Measurements from ENCODE around the gene ATP10A. TPM values are rescaled to one million over a fixed set of nuclear protein-coding genes. Genes with fewer than 3 reads are reported as not detected.

ATP10A gene
- total RNA-seq, 1 donor from 2014 or later, result 71.9 TPM

DNA sequence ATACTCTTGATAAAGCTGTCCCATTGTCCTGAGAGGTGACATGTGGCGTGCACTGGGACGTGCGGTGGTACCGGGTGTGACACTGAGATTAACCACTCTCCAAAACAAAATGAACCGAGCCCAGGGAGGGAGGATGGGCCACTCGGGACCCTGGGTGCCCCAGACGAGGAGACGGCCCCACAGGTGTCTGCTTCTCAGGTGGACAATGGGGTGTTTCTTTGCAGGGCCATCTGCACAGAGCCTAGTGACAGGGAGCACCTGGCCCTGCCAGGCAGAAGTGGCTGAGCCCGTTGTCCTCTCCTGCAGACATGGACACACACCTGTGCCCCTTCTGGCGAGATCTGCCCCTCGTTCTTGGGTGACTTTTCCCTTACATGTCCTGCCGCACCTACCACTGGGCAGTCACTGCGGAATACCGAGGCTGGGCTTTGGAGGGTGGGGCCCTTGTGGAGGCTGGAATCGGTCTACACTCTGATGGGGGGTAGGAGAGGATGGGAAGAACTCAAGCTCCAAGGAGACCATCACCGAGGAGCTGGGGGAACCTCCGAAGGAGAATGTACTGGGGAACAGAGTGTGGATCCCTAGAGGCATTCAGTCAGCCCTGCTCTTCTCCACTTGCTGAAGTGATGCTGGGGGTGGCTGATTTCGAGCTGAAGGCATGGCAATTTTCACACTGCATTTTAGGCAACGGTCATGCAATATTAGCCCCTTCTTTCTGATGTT is 153.5 kb downstream of the ATP10A start:
- H3K9me3 Mint-ChIP-seq (ENCODE audit: unreplicated experiment), result no peaks in the 10 kb centered on the region
- no peak overlapping the region for H3K27ac Mint-ChIP-seq (ENCODE audit: unreplicated experiment)
- DNase-seq (ENCODE audit: extremely low spot score, unreplicated experiment), result no peak
- no peak for TF ChIP-seq CTCF (IDR thresholded peaks at IDR 0.05)
- peaks cover 3% of the 10 kb centered on the region for H3K4me1 Mint-ChIP-seq (ENCODE audit: unreplicated experiment)
- H3K27me3 Mint-ChIP-seq (ENCODE audit: unreplicated experiment), result no peaks in the 10 kb centered on the region
- H3K36me3 Mint-ChIP-seq (ENCODE audit: unreplicated experiment), result peaks cover 44% of the 10 kb centered on the region
- H3K4me3 Mint-ChIP-seq (ENCODE audit: unreplicated experiment), result no peak overlapping the region

GRCh38 chr15:25708391-25708790 is 154.7 kb downstream of the ATP10A start:
- peaks cover 3% of the 10 kb centered on the region for H3K4me1 Mint-ChIP-seq (ENCODE audit: unreplicated experiment)
- H3K36me3 Mint-ChIP-seq (ENCODE audit: unreplicated experiment), result peaks cover 37% of the 10 kb centered on the region
- H3K27ac Mint-ChIP-seq (ENCODE audit: unreplicated experiment), result no peak overlapping the region
- no peak overlapping the region for H3K4me3 Mint-ChIP-seq (ENCODE audit: unreplicated experiment)
- H3K27me3 Mint-ChIP-seq (ENCODE audit: unreplicated experiment), result no peaks in the 10 kb centered on the region
- no peak for TF ChIP-seq CTCF (IDR thresholded peaks at IDR 0.05)
- no peaks in the 10 kb centered on the region for H3K9me3 Mint-ChIP-seq (ENCODE audit: unreplicated experiment)
- no peak for DNase-seq (ENCODE audit: extremely low spot score, unreplicated experiment)

- no peaks in the 10 kb centered on the region for H3K27me3 Mint-ChIP-seq (ENCODE audit: unreplicated experiment)
- H3K27ac Mint-ChIP-seq (ENCODE audit: unreplicated experiment), result no peak overlapping the region
- TF ChIP-seq CTCF (IDR thresholded peaks at IDR 0.05), result no peak
- no peak overlapping the region for H3K4me3 Mint-ChIP-seq (ENCODE audit: unreplicated experiment)
- DNase-seq (ENCODE audit: extremely low spot score, unreplicated experiment), result no peak
- peaks cover 3% of the 10 kb centered on the region for H3K4me1 Mint-ChIP-seq (ENCODE audit: unreplicated experiment)
- peaks cover 36% of the 10 kb centered on the region for H3K36me3 Mint-ChIP-seq (ENCODE audit: unreplicated experiment)
- no peaks in the 10 kb centered on the region for H3K9me3 Mint-ChIP-seq (ENCODE audit: unreplicated experiment)
Observed at GRCh38 chr15:25707656-25708365, 155.3 kb downstream of the ATP10A start.

GRCh38 chr15:25706176-25706955 is 156.8 kb downstream of the ATP10A start:
- DNase-seq (ENCODE audit: extremely low spot score, unreplicated experiment), result no peak
- no peak for TF ChIP-seq CTCF (IDR thresholded peaks at IDR 0.05)
- Mint-ChIP-seq H3K36me3 (ENCODE audit: unreplicated experiment) (peaks cover 32% of the 10 kb centered on the region), H3K27me3 (ENCODE audit: unreplicated experiment) (no peaks in the 10 kb centered on the region), H3K4me3 (ENCODE audit: unreplicated experiment) (no peak overlapping the region), H3K9me3 (ENCODE audit: unreplicated experiment) (no peaks in the 10 kb centered on the region), H3K27ac (ENCODE audit: unreplicated experiment) (no peak overlapping the region), H3K4me1 (ENCODE audit: unreplicated experiment) (peaks cover 3% of the 10 kb centered on the region)

Data from osteocyte (in vitro differentiated cells).